HG02973 (cell line): Measurements from ENCODE around the gene POLN.

ENCODE experiments used
- ATAC-seq: cut with Tn5 transposase; IDR thresholded peaks from one replicate; pipeline ENCODE4 v1.9.1; 2021; ENCODE audit warnings: moderate library complexity; ENCODE audit not compliant: unreplicated experiment

POLN gene

GRCh38 chr4:2264481-2265041, 22.6 kb upstream of the POLN start:
- ATAC-seq = no peak

- ATAC-seq = no peak
These were observed 22.0 kb upstream of the POLN start for GRCh38 chr4:2263926-2264321.

GRCh38 chr4:2262944-2263250, 21.0 kb upstream of the POLN start:
- ATAC-seq = no peak

GRCh38 chr4:2262145-2262943, 20.4 kb upstream of the POLN start:
- ATAC-seq = peak; percentile 87

- peak; percentile 4 for ATAC-seq
These were observed 19.9 kb upstream of the POLN start, which contains the start of gene MXD4 for GRCh38 chr4:2261853-2262144. Gene MXD4 (minus strand): TSS chr4:2262109. CDS start chr4:2261980, 129 bp downstream.

- no peak for ATAC-seq
These were observed 19.4 kb upstream of the POLN start for GRCh38 chr4:2261110-2261852.

GRCh38 chr4:2260344-2261109, 18.6 kb upstream of the POLN start:
- no peak for ATAC-seq

- no peak for ATAC-seq
These were observed 17.8 kb upstream of the POLN start for GRCh38 chr4:2259541-2260343.

- ATAC-seq = no peak
These were observed 17.2 kb upstream of the POLN start for GRCh38 chr4:2259036-2259540.

GRCh38 chr4:2258091-2259035, 16.4 kb upstream of the POLN start:
- no peak for ATAC-seq

- ATAC-seq = no peak
These were observed 15.6 kb upstream of the POLN start for GRCh38 chr4:2257361-2258081.

- no peak for ATAC-seq
These were observed 14.9 kb upstream of the POLN start for GRCh38 chr4:2256781-2257191.

GRCh38 chr4:2256156-2256731, 14.3 kb upstream of the POLN start:
- no peak for ATAC-seq

GRCh38 chr4:2255501-2256155, 13.7 kb upstream of the POLN start:
- ATAC-seq = no peak

GRCh38 chr4:2254665-2255500, 13.0 kb upstream of the POLN start:
- no peak for ATAC-seq

GRCh38 chr4:2253160-2254084, 11.5 kb upstream of the POLN start:
- no peak for ATAC-seq
